Activated CD4-positive, alpha-beta T cell treated with anti-CD3 and anti-CD28 coated beads for 1 hour (primary cell): ENCODE measurements around the gene RYR2.

ENCODE experiments used
- DNase-seq: peaks from one replicate; pipeline ENCODE4 v3.0.0-alpha.2; 2020

RYR2 gene

GRCh38 chr1:237041795-237042525, at the start of gene RYR2:
Gene RYR2, plus strand, starts transcription at chr1:237042184. Its CDS starts 338 bp downstream, at chr1:237042522.
- DNase-seq = no peak

DNA sequence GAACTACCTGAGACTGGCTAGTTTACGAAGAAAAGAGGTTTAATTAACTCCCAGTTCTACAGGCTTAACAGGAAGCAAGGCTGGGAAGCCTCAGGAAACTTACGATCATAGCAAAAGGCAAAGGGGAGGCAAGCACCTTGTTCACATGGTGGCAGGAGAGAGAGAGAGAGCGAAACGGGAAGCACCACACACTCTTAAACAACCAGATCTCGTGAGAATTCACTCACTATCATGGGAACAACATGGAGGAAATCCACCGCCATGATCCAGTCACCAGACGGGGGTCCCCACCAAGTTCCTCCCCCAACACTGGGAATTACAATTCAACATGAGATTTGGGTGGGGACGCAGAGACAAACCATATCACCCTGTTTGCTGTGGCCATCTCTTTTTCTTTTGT, 49.5 kb upstream of the RYR2 start:
- no peak for DNase-seq

DNA sequence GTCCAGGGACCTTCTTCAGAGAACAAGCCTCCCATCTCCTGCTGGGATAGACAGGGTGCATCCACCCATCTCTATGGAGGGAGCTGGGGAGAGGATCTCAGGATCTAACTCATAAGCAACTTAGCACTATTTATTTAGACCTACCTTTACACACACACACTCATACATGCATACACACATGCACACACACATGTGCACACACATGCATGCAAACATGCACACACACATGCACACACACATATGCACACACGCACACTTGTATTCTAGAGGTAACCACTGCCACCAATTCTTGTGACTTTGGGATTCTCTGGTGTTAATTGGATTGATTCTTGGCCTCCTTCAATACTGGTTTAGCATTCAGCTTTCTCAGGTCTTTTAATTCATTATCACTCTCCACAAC, 47.5 kb upstream of the RYR2 start:
- DNase-seq = no peak

- no peak for DNase-seq
Observed at GRCh38 chr1:236997361-236997760, 44.6 kb upstream of the RYR2 start.

DNA sequence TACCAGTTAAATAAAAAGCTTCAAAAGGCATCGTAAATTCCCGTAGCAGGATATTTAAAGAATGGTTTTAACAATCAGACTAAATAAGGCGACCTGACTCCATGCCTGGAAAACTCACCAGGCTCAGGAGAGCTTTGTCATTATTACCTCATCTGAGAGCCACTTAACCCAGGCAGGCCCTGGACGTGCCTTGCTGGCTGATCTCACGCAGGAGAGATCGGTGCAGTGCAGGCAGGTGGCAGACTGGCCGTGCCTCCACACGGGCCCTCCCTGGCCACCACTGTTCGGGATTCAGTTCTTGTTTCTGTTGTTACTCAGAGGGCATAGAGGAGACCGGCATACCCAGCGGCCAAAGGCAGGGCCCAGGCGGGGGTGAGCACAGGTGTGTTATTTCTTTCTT, 44.1 kb upstream of the RYR2 start:
- DNase-seq = no peak

DNA sequence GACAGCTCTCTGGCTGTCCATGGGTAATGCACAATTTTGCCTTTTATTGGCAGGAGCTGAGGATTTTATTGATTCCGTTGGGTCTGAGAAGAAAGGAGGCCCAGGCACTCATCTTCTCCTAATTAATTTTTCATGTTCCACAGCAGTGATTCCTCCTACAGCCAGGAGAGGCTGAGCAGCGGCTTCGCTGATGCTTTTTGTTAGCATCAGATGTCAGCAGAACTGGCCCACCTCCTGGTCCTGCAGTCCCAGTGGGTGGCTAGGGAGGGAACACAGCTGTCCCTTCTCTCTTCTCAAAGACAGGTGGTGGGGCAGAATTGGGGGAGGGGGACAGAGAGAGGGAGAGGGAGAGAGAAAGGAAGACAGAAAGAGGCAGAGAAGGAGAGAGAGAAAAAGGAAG, 43.4 kb upstream of the RYR2 start:
- no peak for DNase-seq

DNA sequence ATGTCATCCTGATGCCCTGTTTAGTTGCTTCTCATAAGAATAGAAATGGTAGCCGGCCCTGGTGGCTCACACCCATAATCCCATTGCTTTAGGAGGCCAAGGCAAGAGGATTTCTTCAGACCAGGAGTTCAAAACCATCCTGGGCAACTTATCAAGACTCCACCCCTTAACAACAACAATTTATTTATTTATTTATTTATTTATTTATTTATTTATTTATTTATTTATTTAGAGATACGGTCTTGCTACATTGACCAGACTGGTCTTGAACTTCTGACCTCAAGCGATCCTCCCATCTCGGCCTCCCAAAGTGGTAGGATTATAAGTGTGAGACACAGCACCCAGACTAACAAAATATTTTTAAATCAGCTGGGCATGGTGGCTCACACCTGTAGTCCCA, 41.8 kb upstream of the RYR2 start:
- no peak for DNase-seq

- DNase-seq = no peak
Observed at GRCh38 chr1:237003516-237003915, 38.5 kb upstream of the RYR2 start.

- no peak for DNase-seq
Observed at GRCh38 chr1:237004116-237004515, 37.9 kb upstream of the RYR2 start, which contains the start of gene MT1HL1. Gene MT1HL1, minus strand, starts transcription at chr1:237004441. Its CDS starts 69 bp downstream, at chr1:237004372.

DNA sequence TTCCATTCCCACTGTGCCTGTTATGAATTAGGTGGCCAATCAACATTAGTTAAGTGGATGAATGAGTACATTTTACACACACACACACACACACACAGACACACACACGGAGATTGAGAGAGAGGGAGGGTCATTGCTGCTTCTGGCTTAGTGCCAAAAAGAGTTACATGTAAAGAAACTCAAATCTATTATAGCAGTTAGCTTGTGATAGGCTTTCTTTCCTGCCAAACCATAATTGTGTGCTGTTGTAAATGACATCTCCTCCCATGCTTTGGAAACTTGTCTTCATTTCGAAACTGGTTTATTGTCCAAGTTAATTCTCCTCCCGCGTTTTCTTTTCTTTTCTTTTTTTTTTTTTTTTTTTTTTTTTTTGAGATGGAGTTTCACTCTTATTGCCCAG, 36.3 kb upstream of the RYR2 start:
- DNase-seq = no peak

DNA sequence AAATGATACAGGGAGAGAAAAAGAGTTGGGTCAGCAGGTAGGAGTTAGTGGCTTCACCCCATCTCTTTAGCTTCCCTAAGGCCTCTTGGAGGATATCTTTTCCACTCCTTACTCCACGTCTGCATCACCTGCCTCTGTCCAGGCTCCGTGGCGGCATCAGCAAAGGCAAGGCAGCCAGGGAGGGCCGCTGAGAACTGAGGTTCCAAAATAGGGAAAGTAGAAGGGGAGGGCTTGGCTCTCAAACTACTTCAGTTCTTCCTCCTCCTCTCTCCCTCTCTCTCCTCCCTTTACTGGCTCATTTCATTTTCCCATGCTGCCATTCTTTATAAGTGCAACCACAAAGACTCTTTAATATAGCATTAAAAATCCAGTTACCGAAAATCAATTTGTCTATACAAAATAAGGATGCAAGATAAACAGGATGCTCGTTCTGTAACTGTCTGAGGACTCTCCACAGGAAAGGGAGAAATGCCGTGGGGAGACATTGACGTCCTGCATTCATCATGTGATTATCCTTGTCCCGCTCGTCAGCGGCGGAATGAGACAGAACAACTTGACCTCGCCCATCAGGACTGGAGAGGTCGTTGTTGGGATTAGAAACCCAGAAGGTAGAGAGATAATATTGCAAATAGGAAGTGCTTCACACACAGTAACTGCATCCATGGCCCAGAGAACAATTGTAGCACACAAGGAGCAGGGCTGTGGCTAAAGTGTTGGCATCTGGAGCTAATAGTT, 34.7 kb upstream of the RYR2 start:
- DNase-seq = no peak

- DNase-seq = no peak
Observed at GRCh38 chr1:237009611-237010010, 32.4 kb upstream of the RYR2 start.

- no peak for DNase-seq
Observed at GRCh38 chr1:237011432-237011831, 30.6 kb upstream of the RYR2 start.

- no peak for DNase-seq
Observed at GRCh38 chr1:237012361-237012760, 29.6 kb upstream of the RYR2 start.

DNA sequence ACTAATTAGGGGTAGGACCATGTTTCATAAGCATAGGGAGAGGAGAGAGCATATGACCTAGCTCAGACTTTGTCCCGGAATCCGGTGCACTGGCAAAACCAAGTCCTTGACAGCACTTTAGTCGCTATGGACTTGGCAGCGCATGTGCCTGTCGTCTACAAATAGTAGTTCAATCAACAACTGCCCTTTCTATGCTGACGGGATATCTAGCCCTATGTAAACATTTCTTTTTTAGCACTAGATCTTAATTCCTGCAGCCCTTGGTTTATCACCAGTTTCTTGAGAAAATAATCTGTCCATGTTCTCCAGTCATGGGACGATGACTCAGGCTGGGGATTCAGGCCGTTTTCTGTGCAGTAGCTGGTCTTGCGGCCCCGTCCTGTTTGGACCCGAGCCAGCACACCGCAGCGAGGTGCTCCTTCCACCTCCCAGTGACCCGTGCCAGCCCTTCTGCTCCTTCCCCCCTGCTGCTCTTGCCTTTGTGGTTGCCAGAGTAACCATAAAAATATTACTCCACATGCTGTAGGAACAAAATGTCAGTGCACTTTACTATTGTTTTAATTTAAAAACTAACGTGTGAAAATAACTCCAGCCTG, 29.1 kb upstream of the RYR2 start:
- no peak for DNase-seq

GRCh38 chr1:237013608-237014007, 28.4 kb upstream of the RYR2 start:
- no peak for DNase-seq

DNA sequence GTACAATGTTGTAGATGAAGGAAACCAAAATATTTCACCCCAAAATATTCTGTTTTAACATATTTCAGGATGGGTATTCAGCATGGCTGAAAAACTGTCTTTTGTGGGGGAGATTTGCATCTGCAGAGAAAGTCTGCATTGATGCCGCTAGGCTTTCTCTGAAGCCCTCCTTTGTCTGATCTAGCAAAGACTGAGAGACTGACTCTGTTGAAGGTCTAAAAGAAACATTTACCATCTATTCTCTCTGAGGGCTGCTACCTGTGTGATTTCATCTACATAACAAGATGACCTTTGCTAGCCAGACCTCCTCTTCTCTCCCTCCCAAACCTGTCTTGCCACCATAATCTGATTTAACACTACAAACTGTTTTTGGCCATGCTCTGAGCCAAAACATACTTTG, 25.4 kb upstream of the RYR2 start:
- DNase-seq = no peak

DNA sequence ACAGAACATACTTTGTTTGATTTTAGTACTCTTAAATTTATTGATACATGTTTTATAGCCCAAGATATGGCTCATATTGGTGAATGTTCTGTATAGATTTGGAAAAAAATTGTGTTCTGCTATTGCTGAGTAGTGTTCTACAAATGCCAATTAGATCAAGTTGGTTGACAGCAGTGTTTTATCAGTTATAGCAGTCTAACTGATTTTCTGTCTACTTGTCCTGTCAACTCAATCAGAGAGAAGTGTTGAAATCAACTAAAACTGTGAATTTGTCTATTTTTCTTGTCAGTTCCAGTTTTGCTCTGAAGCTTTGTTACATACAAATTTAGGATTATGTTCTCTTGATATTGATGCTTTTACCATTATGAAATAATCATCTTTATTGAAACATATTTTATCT, 23.1 kb upstream of the RYR2 start:
- DNase-seq = no peak

GRCh38 chr1:237025358-237026074, 16.5 kb upstream of the RYR2 start:
- no peak for DNase-seq

- DNase-seq = no peak
Observed at GRCh38 chr1:237029240-237029639, 12.7 kb upstream of the RYR2 start.

DNA sequence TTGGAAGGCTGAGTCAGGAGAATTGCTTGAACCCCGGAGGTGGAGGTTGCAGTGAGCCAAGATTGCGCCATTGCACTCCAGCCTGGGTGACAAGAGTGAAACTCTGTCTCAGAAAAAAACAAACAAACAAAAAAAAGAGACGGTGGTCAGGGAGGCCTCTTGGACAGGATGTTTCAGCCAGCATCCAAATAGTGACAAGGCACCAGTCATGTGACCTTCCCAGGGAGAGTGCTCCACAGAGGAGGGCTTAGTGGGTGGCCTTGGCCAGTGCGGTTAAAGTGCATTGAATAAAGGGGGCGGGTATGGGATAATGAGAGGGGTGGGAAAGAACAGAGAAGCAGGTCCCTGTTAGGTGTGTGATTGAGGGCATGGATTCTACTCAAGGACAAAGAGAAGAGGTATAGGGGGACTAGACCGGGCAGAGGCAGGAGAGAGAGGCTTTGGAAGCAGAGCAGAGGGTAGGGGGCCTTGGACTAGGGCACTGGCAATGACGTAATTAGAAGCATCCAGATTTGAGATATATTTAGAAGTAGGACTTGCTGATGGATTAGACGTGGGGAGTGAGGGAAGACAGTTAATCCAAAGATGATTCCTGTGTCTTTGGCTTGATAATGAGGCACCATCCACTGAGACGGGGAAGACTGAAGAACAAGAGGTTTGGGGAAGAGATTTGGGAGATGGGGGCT, 12.0 kb upstream of the RYR2 start:
- DNase-seq = no peak

GRCh38 chr1:237031480-237031879, 10.5 kb upstream of the RYR2 start:
- DNase-seq = no peak

DNA sequence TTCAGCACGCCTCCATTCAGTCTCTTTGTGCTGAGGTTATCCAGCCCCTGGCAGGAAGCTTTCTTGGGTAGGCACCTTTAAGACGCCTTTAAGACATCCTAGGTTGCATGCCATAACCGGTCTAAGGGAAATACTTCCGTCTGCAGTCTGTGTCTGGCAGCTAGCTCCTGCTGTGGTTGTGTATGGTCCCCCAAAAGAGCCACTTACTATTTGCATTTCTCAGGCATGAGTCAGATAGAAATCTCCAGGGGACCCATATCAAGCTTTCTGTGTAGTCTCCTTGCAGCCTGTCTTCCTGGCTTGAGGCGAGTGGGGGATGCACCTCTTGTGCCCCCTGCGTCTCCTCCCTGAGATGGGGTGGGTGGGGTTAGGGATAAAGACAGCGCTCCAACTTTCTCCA, 10.0 kb upstream of the RYR2 start:
- DNase-seq = no peak
